GM19463 (cell line): Measurements from ENCODE around the gene DIPK1B.

Experiments used
- ATAC-seq: cut with Tn5 transposase; IDR thresholded peaks from one replicate; pipeline ENCODE4 v1.9.1; 2021; ENCODE audit warnings: mild to moderate bottlenecking, moderate library complexity; ENCODE audit not compliant: unreplicated experiment

The DIPK1B gene

GRCh38 chr9:136718345-136719194 lies 6.2 kb downstream of the DIPK1B start:
- ATAC-seq, result no peak

GRCh38 chr9:136719195-136719880 lies 7.0 kb downstream of the DIPK1B start:
- no peak for ATAC-seq

GRCh38 chr9:136720251-136720897 lies 8.0 kb downstream of the DIPK1B start:
- ATAC-seq, result no peak

GRCh38 chr9:136720898-136721338 lies 8.5 kb downstream of the DIPK1B start:
- ATAC-seq, result no peak

- ATAC-seq, result no peak
These were observed 9.1 kb downstream of the DIPK1B start for GRCh38 chr9:136721339-136722092.

GRCh38 chr9:136722093-136722968 lies 10.0 kb downstream of the DIPK1B start:
- ATAC-seq, result no peak

- ATAC-seq, result no peak
These were observed 10.6 kb downstream of the DIPK1B start for GRCh38 chr9:136722969-136723356.

GRCh38 chr9:136723362-136723976 lies 11.1 kb downstream of the DIPK1B start:
- ATAC-seq, result no peak

- ATAC-seq, result no peak
These were observed 11.6 kb downstream of the DIPK1B start for GRCh38 chr9:136723989-136724388.

- no peak for ATAC-seq
These were observed 12.4 kb downstream of the DIPK1B start for GRCh38 chr9:136724772-136725171.

GRCh38 chr9:136725612-136726011 lies 13.2 kb downstream of the DIPK1B start:
- no peak for ATAC-seq

GRCh38 chr9:136726118-136726517 lies 13.7 kb downstream of the DIPK1B start:
- ATAC-seq, result no peak

GRCh38 chr9:136726631-136727191 lies 14.3 kb downstream of the DIPK1B start:
- no peak for ATAC-seq

- ATAC-seq, result peak; percentile 63
These were observed 15.7 kb downstream of the DIPK1B start for GRCh38 chr9:136728080-136728547.

- peak; percentile 9 for ATAC-seq
These were observed 16.3 kb downstream of the DIPK1B start for GRCh38 chr9:136728548-136729123.

- no peak for ATAC-seq
These were observed 16.8 kb downstream of the DIPK1B start for GRCh38 chr9:136729144-136729543.

GRCh38 chr9:136729926-136730325 lies 17.6 kb downstream of the DIPK1B start:
- no peak for ATAC-seq

GRCh38 chr9:136732444-136733178 lies 20.2 kb downstream of the DIPK1B start:
- ATAC-seq, result no peak
